ENCODE results near the gene MAJIN.

MAJIN gene

GRCh38 chr11:64892838-64893193 is 79.1 kb downstream of the MAJIN start:
- no peak overlapping the region for H3K4me3 ChIP-seq (ENCODE audit: low read depth, low read length)
- TF ChIP-seq CTCF (IDR thresholded peaks at IDR 0.05; ENCODE audit: borderline replicate concordance, insufficient read depth, low read depth, low read length), result no peak

DNA sequence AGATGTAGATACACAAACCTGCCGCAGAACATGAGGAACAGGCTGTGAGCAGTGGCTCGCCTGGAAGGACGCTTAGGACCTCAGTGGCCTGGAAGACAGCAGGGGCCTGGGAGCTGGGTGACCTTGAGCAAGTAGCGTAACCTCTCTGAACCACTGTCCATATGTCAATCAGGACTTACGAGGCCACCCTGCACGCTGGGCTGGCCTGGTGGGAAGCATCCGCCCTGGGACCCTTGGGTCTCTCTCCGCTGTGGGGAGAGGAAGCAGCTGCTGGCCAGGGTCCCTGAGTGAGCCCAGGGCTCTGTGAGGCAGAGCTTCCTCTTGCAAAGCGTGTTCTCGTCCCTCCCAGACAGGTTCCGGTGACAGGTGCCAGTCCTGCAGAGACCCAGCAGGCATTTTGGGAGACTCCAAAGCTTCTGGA is 79.5 kb downstream of the MAJIN start:
- H3K4me3 ChIP-seq (ENCODE audit: low read depth, low read length), result no peak overlapping the region

DNA sequence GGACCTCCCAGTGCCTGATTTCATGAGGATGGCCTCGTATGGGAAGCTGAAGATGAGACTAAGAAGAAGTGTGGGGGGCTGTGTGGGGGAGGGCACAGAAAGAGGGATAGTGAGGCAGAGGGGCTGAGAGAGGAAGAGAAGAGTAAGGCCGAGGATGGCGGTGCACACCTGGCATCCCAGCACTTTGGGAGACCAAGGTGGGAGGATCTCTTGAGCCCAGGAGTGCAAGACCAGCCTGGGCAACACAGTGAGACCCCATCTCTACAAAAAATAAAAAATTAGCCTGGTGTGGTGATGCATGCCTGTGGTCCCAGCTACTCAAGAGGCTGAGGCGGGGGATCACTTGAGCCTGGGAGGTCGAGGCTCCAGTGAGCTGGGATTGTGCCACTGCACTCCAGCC is 80.0 kb downstream of the MAJIN start:
- H3K4me3 ChIP-seq (ENCODE audit: low read depth, low read length), result no peak overlapping the region
- no peak for TF ChIP-seq CTCF (IDR thresholded peaks at IDR 0.05; ENCODE audit: borderline replicate concordance, insufficient read depth, low read depth, low read length)

More for the DNA sequence above, 79.5 kb downstream of the MAJIN start:
- no peak for TF ChIP-seq CTCF (IDR thresholded peaks at IDR 0.05; ENCODE audit: borderline replicate concordance, insufficient read depth, low read depth, low read length)

- no peak for TF ChIP-seq CTCF (IDR thresholded peaks at IDR 0.05; ENCODE audit: borderline replicate concordance, insufficient read depth, low read depth, low read length)
- no peak overlapping the region for H3K4me3 ChIP-seq (ENCODE audit: low read depth, low read length)
Observed at GRCh38 chr11:64891215-64891848, 80.6 kb downstream of the MAJIN start.

GRCh38 chr11:64890522-64890939 is 81.4 kb downstream of the MAJIN start:
- TF ChIP-seq CTCF (IDR thresholded peaks at IDR 0.05; ENCODE audit: borderline replicate concordance, insufficient read depth, low read depth, low read length), result no peak
- H3K4me3 ChIP-seq (ENCODE audit: low read depth, low read length), result no peak overlapping the region

- H3K4me3 ChIP-seq (ENCODE audit: low read depth, low read length), result no peak overlapping the region
- no peak for TF ChIP-seq CTCF (IDR thresholded peaks at IDR 0.05; ENCODE audit: borderline replicate concordance, insufficient read depth, low read depth, low read length)
Observed at GRCh38 chr11:64888729-64889511, 83.0 kb downstream of the MAJIN start.

- H3K4me3 ChIP-seq (ENCODE audit: low read depth, low read length), result no peak overlapping the region
- no peak for TF ChIP-seq CTCF (IDR thresholded peaks at IDR 0.05; ENCODE audit: borderline replicate concordance, insufficient read depth, low read depth, low read length)
Observed at GRCh38 chr11:64888406-64888728, 83.5 kb downstream of the MAJIN start.
